ENCODE measurements around the gene MCTP1.

The MCTP1 gene

GRCh38 chr5:94660506-94660905 lies 624.4 kb downstream of the MCTP1 start:
- no peak for DNase-seq

- no peak for DNase-seq
These were observed 626.6 kb downstream of the MCTP1 start for GRCh38 chr5:94658272-94658671.

All from amygdala (tissue), 56 donors.